Measurements from ENCODE around the gene SUPT20H. TPM values are rescaled to one million over a fixed set of nuclear protein-coding genes. Genes with fewer than 3 reads are reported as not detected.

Gene SUPT20H
- total and polyA plus RNA-seq, 2 of the 4 experiments (the other 2 are of a cell fraction) = 46.6 to 55.1 TPM

DNA sequence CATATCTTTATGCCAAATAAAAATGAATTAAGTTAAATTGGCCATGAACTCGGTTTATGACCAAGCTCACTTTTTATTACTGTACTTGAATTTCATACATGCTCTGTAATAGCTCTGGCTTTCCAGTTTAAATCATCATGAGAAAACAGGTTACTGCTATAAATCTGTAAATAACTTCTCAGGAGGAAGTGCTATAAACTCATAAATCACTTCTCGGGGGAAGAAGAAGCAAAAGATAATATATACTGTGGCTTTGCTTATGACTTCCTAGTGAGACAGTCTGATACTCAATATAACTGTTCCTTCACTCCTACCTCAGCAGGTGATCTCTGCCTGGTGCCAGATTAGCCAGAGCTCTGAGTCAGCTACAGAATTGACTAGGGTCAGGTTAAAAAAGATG lies 12.5 kb downstream of the SUPT20H start:
- Histone ChIP-seq H3K23ac (ENCODE audit: low read depth, low read length) (no peak overlapping the region), H3K4me2 (ENCODE audit: low read depth, low read length) (no peak overlapping the region), H3K4me3 (ENCODE audit: insufficient read depth, low read depth, low read length) (no peak overlapping the region), H3K9me3 (ENCODE audit: control insufficient read depth, insufficient read depth, low read length) (no peaks in the 10 kb centered on the region), H3K18ac (ENCODE audit: low read depth, low read length) (no peak overlapping the region), H2AFZ (replicated peaks; ENCODE audit: low read length, poor library complexity) (no peak overlapping the region), H3K27me3 (ENCODE audit: control insufficient read depth, insufficient read depth, low read length) (no peaks in the 10 kb centered on the region), H2BK15ac (ENCODE audit: low read depth, low read length) (no peak overlapping the region), H3K27ac (ENCODE audit: insufficient read depth, low read length) (no peak overlapping the region), H4K91ac (ENCODE audit: insufficient read depth, low read depth, low read length) (no peak overlapping the region), H2BK20ac (ENCODE audit: low read depth, low read length) (no peak overlapping the region), H3K36me3 (ENCODE audit: control insufficient read depth, insufficient read depth, low read length) (peaks cover 21% of the 10 kb centered on the region), H3K4me1 (ENCODE audit: control insufficient read depth, insufficient read depth, low read length) (no peaks in the 10 kb centered on the region), H4K5ac (ENCODE audit: low read depth, low read length) (no peak overlapping the region), H4K20me1 (ENCODE audit: insufficient read depth, low read length) (peaks cover 15% of the 10 kb centered on the region; the same call in 1 of the 2 replicates), H3K9ac (ENCODE audit: low read depth, low read length) (no peak overlapping the region), H3K14ac (replicated peaks; ENCODE audit: low read depth, low read length) (no peak overlapping the region), H3K9me1 (ENCODE audit: insufficient read depth, low read length) (no peaks in the 10 kb centered on the region), H3K56ac (ENCODE audit: extremely low read depth, insufficient read depth, low read length) (no peak overlapping the region), H3K79me1 (ENCODE audit: low read depth in 1 of 2, low read length in 2 of 2) (peaks cover 3 to 10% of the 10 kb centered on the region in 2 experiments), H2AK9ac (replicated peaks; ENCODE audit: low read depth, low read length, poor library complexity) (no peak overlapping the region), H2BK120ac (ENCODE audit: low read depth, low read length) (no peak overlapping the region), H4K8ac (ENCODE audit: low read depth in 2 of 2, low read length in 2 of 2) (no peak overlapping the region), H2BK5ac (ENCODE audit: low read depth, low read length, poor library complexity, severe bottlenecking) (no peak overlapping the region), H2AK5ac (ENCODE audit: low read depth, low read length) (no peak overlapping the region), H3K4ac (ENCODE audit: low read depth, low read length) (no peak overlapping the region)
- no CpG with 5 or more reads among the region's 2 CpGs for WGBS, 2 experiments (ENCODE audit: extremely low coverage in 2 of 2, insufficient read length in 1 of 2)
- DNase-seq (no peak), ATAC-seq (ENCODE audit: low read depth) (no peak)
- TF ChIP-seq MXI1 (IDR thresholded peaks at IDR 0.05; ENCODE audit: borderline replicate concordance, low read depth, low read length) = no peak
- in situ Hi-C loops (cut with MboI; ENCODE audit: low sequenced_read_pairs) (loop anchor here (25.0 kb wide), 1 partner anchor 1315 kb away; no protein-coding TSS in a partner anchor), intact Hi-C loops (cut with micrococcal nuclease) (loop anchor here (5.0 kb wide), 1 partner anchor 35 kb away; no protein-coding TSS in a partner anchor), dilution Hi-C loops (cut with HindIII; ENCODE audit: low sequenced_read_pairs, unreplicated experiment) (no loop called here)
- no TSS peak for BruUV-seq (replicated peaks)
- POLR2A ChIA-PET (ENCODE audit: unreplicated experiment) = no interaction called here
- CTCF ChIA-PET = interaction anchor here (1.2 kb wide), 1 partner anchor 10 kb away, joined by 4 read pairs; no protein-coding TSS in a partner anchor

All from IMR-90 (cell line).